GM18867 (cell line): Measurements from ENCODE around the gene THRB.

Experiments used
- ATAC-seq: cut with Tn5 transposase; IDR thresholded peaks from one replicate; pipeline ENCODE4 v1.9.1; 2021; ENCODE audit warnings: mild to moderate bottlenecking, moderate library complexity; ENCODE audit not compliant: unreplicated experiment

THRB gene

GRCh38 chr3:24494618-24495325 lies at the start of gene THRB:
TSS of gene THRB (minus strand) at chr3:24494850.
- ATAC-seq = peak; percentile 63

GRCh38 chr3:24541935-24542334 lies 47.3 kb upstream of the THRB start:
- no peak for ATAC-seq

- no peak for ATAC-seq
Observed at GRCh38 chr3:24540821-24541220, 46.2 kb upstream of the THRB start.

GRCh38 chr3:24539699-24540098 lies 45.0 kb upstream of the THRB start:
- ATAC-seq = no peak

- ATAC-seq = no peak
Observed at GRCh38 chr3:24538891-24539290, 44.2 kb upstream of the THRB start.

- ATAC-seq = no peak
Observed at GRCh38 chr3:24533561-24534193, 39.0 kb upstream of the THRB start.

GRCh38 chr3:24530471-24530870 lies 35.8 kb upstream of the THRB start:
- no peak for ATAC-seq

- ATAC-seq = no peak
Observed at GRCh38 chr3:24529210-24529609, 34.6 kb upstream of the THRB start.

GRCh38 chr3:24526640-24527212 lies 32.1 kb upstream of the THRB start:
- ATAC-seq = no peak

GRCh38 chr3:24525557-24525956 lies 30.9 kb upstream of the THRB start:
- no peak for ATAC-seq

- no peak for ATAC-seq
Observed at GRCh38 chr3:24525022-24525421, 30.4 kb upstream of the THRB start.

GRCh38 chr3:24523988-24524727 lies 29.5 kb upstream of the THRB start:
- ATAC-seq = no peak

GRCh38 chr3:24523215-24523614 lies 28.6 kb upstream of the THRB start:
- no peak for ATAC-seq

- ATAC-seq = no peak
Observed at GRCh38 chr3:24522146-24522579, 27.5 kb upstream of the THRB start.

- ATAC-seq = no peak
Observed at GRCh38 chr3:24521420-24522145, 26.9 kb upstream of the THRB start.

- no peak for ATAC-seq
Observed at GRCh38 chr3:24520976-24521419, 26.3 kb upstream of the THRB start.

GRCh38 chr3:24520101-24520495 lies 25.4 kb upstream of the THRB start:
- ATAC-seq = no peak

GRCh38 chr3:24519368-24520100 lies 24.9 kb upstream of the THRB start:
- ATAC-seq = peak; percentile 59

- ATAC-seq = no peak
Observed at GRCh38 chr3:24518990-24519367, 24.3 kb upstream of the THRB start.

- ATAC-seq = no peak
Observed at GRCh38 chr3:24514119-24514518, 19.5 kb upstream of the THRB start.
